HFFc6 (cell line): Measurements from ENCODE around the gene DLST. TPM values are rescaled to one million over a fixed set of nuclear protein-coding genes. Genes with fewer than 3 reads are reported as not detected.

Experiments used
- DNase-seq: peaks from one replicate; pipeline ENCODE4 v3.0.0-alpha.2; 2018
- H3K27ac Mint-ChIP-seq: 2 replicates; pipeline ENCODE4 v1.8.0; 2020; ENCODE audit warnings: mild to moderate bottlenecking, mixed read lengths
- H3K27me3 Mint-ChIP-seq: 2 replicates; pipeline ENCODE4 v1.8.0; 2021; ENCODE audit warnings: mild to moderate bottlenecking, moderate library complexity, mixed read lengths; ENCODE audit not compliant: insufficient read depth
- H3K36me3 Mint-ChIP-seq: 2 replicates; pipeline ENCODE4 v1.8.0; 2021; ENCODE audit warnings: low read depth, mixed read lengths
- H3K4me1 Mint-ChIP-seq: 2 replicates; pipeline ENCODE4 v1.8.0; 2020; ENCODE audit warnings: low read depth, mixed read lengths
- H3K4me3 Mint-ChIP-seq: 2 replicates; pipeline ENCODE4 v1.8.0; 2020; ENCODE audit warnings: mild to moderate bottlenecking, moderate library complexity, mixed read lengths
- H3K9me3 Mint-ChIP-seq: 2 replicates; pipeline ENCODE4 v1.8.0; 2020; ENCODE audit warnings: mild to moderate bottlenecking, mixed read lengths
- total RNA-seq, 6 experiments: library from RNA; stranded (reverse); fragmentation: NEBNext Ultra II Directional; extraction: Animal tissue kit (Norgen Biotek cat#: 25700); gene quantifications; 2 replicates in 1 of 6; 3 replicates in 5 of 6; pipeline ENCODE4 v1.2.3, GENCODE V29; 2021
- TF ChIP-seq, protein P1 (sequence below): fragments of 200-600 bp; sonication (generic); IDR thresholded peaks from 2 replicates; pipeline ENCODE4 v1.5.0; 2021; ENCODE audit warnings: antibody characterized with exemption, mild to moderate bottlenecking

DLST gene
- total RNA-seq, 6 experiments from 2014 or later = 97.5 to 118 (median 109) TPM

- Mint-ChIP-seq H3K9me3 (no peaks in the 10 kb centered on the region), H3K36me3 (no peaks in the 10 kb centered on the region), H3K27ac (no peak overlapping the region; the same call in 1 of the 2 replicates), H3K4me1 (peaks cover 5% of the 10 kb centered on the region; the same call in 1 of the 2 replicates), H3K4me3 (no peak overlapping the region), H3K27me3 (peaks cover 7% of the 10 kb centered on the region)
- no peak for DNase-seq
- TF ChIP-seq, protein P1, sequence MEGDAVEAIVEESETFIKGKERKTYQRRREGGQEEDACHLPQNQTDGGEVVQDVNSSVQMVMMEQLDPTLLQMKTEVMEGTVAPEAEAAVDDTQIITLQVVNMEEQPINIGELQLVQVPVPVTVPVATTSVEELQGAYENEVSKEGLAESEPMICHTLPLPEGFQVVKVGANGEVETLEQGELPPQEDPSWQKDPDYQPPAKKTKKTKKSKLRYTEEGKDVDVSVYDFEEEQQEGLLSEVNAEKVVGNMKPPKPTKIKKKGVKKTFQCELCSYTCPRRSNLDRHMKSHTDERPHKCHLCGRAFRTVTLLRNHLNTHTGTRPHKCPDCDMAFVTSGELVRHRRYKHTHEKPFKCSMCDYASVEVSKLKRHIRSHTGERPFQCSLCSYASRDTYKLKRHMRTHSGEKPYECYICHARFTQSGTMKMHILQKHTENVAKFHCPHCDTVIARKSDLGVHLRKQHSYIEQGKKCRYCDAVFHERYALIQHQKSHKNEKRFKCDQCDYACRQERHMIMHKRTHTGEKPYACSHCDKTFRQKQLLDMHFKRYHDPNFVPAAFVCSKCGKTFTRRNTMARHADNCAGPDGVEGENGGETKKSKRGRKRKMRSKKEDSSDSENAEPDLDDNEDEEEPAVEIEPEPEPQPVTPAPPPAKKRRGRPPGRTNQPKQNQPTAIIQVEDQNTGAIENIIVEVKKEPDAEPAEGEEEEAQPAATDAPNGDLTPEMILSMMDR = no peak
Measured at GRCh38 chr14:74952180-74952665, 70.5 kb downstream of the DLST start.

DNA sequence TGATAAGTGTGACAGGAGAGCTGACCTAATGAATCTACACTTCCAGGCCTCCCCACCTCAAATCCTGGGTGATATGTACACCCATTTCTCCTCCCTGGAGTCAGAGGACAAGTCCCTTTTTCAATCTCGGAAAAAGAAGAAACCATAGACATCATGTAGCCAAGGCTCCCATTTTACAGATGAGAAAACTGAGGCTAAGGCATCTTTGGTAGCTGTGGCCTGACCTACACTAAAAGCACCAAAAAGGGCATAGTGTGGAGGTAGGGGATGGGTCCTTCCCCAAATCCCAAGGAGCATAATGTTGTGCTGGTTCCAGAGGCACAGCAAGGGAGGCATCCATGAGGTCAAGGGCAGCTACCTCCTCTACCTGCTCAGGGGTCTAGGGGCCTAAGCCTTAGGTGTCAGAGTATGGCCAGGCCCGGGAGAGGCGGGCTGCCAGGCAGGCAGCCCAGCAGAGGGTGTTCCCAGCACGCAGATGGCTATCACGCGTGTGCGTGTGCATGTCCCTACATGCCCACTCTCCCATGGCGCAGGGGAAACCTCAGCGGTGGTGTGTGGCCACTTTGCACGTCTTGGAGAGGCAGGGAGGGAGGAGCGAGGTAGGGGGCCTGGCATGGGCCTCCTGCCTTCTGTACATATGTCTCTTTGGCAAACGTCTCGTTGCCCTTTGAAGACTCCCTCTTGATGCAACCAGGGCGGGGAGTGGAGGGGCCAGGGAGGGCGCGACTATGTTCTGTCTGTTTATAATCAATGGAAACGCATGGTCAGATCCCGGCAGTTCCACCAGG lies 71.2 kb downstream of the DLST start:
- TF ChIP-seq, protein P1 = no peak
- DNase-seq = no peak
- Mint-ChIP-seq H3K27ac (no peak overlapping the region; the same call in 1 of the 2 replicates), H3K4me1 (peaks cover 5% of the 10 kb centered on the region; the same call in 1 of the 2 replicates), H3K27me3 (peaks cover 7% of the 10 kb centered on the region), H3K36me3 (no peaks in the 10 kb centered on the region), H3K4me3 (no peak overlapping the region), H3K9me3 (no peaks in the 10 kb centered on the region)

Other genes with a start within 250 kb of the DLST start
- gene AREL1, start 168.8 kb upstream of the DLST start, total RNA-seq = 10 to 100 TPM; 36.7 to 42.3 (median 40.6) TPM
- 10 to 100 TPM; 69.7 to 87.4 (median 79.6) TPM for gene FCF1, start 168.8 kb upstream of the DLST start, total RNA-seq
- gene YLPM1, start 118.6 kb upstream of the DLST start, total RNA-seq = 10 to 100 TPM; 46.0 to 50.8 (median 48.6) TPM
- gene PROX2, start 5.8 kb upstream of the DLST start, total RNA-seq = not detected
- 1 to 10 TPM in 4 of 6 experiments, under 1 TPM in 2; 0.78 to 1.1 (median 1.0) TPM for gene RPS6KL1, start 41.3 kb downstream of the DLST start, total RNA-seq
- gene PGF, start 73.7 kb downstream of the DLST start, total RNA-seq = 1 to 10 TPM in 4 of 6 experiments, under 1 TPM in 2; 0.87 to 2.9 (median 2.7) TPM
- 10 to 100 TPM; 55.5 to 66.1 (median 59.0) TPM for gene EIF2B2, start 121.0 kb downstream of the DLST start, total RNA-seq
- gene MLH3, start 169.6 kb downstream of the DLST start, total RNA-seq = 10 to 100 TPM in 1 of 6 experiments, 1 to 10 TPM in 5; 5.4 to 11.6 (median 7.6) TPM
- gene ACYP1, start 182.1 kb downstream of the DLST start, total RNA-seq = 10 to 100 TPM in 4 of 6 experiments, 1 to 10 TPM in 2; 5.9 to 14.9 (median 11.7) TPM
- gene ZC2HC1C, start 187.7 kb downstream of the DLST start, total RNA-seq = 1 to 10 TPM in 3 of 6 experiments, under 1 TPM in 3; 0.43 to 1.4 (median 1.1) TPM
- gene NEK9, start 245.1 kb downstream of the DLST start, total RNA-seq = 10 to 100 TPM; 67.6 to 79.4 (median 69.4) TPM